ENCODE results near the gene PPP1R12C.

PPP1R12C gene

GRCh38 chr19:55114566-55115145, 2.8 kb downstream of the PPP1R12C start:
- peaks cover 19% of the 10 kb centered on the region for H3K4me1 ChIP-seq
- H3K36me3 ChIP-seq (ENCODE audit: control insufficient read depth, insufficient read depth, low read length), result no peaks in the 10 kb centered on the region
- H2AFZ ChIP-seq, result no peak overlapping the region
- H3K4me2 ChIP-seq (ENCODE audit: low read length), result no peak overlapping the region
- no peaks in the 10 kb centered on the region for H3K27me3 ChIP-seq (ENCODE audit: control insufficient read depth, insufficient read depth, low read length)
- TF ChIP-seq, protein P1, sequence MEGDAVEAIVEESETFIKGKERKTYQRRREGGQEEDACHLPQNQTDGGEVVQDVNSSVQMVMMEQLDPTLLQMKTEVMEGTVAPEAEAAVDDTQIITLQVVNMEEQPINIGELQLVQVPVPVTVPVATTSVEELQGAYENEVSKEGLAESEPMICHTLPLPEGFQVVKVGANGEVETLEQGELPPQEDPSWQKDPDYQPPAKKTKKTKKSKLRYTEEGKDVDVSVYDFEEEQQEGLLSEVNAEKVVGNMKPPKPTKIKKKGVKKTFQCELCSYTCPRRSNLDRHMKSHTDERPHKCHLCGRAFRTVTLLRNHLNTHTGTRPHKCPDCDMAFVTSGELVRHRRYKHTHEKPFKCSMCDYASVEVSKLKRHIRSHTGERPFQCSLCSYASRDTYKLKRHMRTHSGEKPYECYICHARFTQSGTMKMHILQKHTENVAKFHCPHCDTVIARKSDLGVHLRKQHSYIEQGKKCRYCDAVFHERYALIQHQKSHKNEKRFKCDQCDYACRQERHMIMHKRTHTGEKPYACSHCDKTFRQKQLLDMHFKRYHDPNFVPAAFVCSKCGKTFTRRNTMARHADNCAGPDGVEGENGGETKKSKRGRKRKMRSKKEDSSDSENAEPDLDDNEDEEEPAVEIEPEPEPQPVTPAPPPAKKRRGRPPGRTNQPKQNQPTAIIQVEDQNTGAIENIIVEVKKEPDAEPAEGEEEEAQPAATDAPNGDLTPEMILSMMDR (IDR thresholded peaks at IDR 0.05), result no peak
- H3K27ac ChIP-seq, result peak overlapping the region; percentile 41
- H3K79me2 ChIP-seq, result peaks cover 33% of the 10 kb centered on the region
- H3K4me3 ChIP-seq (ENCODE audit: low read depth, low read length), result no peak overlapping the region
- no peak overlapping the region for H3K9ac ChIP-seq
- H3K9me3 ChIP-seq (ENCODE audit: control insufficient read depth, low read length), result no peaks in the 10 kb centered on the region

DNA sequence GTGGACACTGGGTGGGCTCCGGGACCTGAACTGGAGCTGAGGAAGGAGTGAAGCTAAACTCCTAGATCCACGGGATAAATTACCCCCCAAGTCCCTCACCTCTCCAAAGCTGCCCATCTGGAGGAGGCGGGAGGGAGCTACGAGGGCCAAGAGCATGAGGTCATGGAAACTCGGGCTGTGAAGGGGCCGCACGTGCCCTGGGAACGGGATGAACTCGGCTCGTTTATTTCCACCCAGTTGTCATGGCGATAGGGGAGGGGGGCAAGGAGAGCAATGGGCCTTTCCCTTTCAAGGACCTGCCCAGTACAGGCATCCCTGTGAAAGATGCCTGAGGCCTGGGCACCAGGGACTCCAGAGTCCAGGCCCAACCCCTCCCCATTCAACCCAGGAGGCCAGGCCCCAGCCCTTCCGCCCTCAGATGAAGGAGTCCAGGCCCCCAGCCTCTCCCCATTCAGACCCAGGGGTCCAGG, 3.8 kb downstream of the PPP1R12C start:
- peaks cover 19% of the 10 kb centered on the region for H3K4me1 ChIP-seq
- no peaks in the 10 kb centered on the region for H3K36me3 ChIP-seq (ENCODE audit: control insufficient read depth, insufficient read depth, low read length)
- H2AFZ ChIP-seq, result no peak overlapping the region
- H3K27me3 ChIP-seq (ENCODE audit: control insufficient read depth, insufficient read depth, low read length), result no peaks in the 10 kb centered on the region
- H3K4me3 ChIP-seq (ENCODE audit: low read depth, low read length), result peak overlapping the region; percentile 34
- H3K9me3 ChIP-seq (ENCODE audit: control insufficient read depth, low read length), result no peaks in the 10 kb centered on the region
- H3K4me2 ChIP-seq (ENCODE audit: low read length), result peak overlapping the region; percentile 67
- H3K27ac ChIP-seq, result peak overlapping the region; percentile 81
- TF ChIP-seq, protein P1 (IDR thresholded peaks at IDR 0.05), result no peak
- no peak overlapping the region for H3K9ac ChIP-seq
- H3K79me2 ChIP-seq, result peaks cover 33% of the 10 kb centered on the region

- Histone ChIP-seq H3K27me3 (ENCODE audit: control insufficient read depth, insufficient read depth, low read length) (no peaks in the 10 kb centered on the region), H3K9me3 (ENCODE audit: control insufficient read depth, low read length) (no peaks in the 10 kb centered on the region), H2AFZ (no peak overlapping the region), H3K4me1 (peaks cover 16% of the 10 kb centered on the region), H3K4me3 (ENCODE audit: low read depth, low read length) (peak overlapping the region; percentile 34), H3K4me2 (ENCODE audit: low read length) (peak overlapping the region; percentile 67), H3K79me2 (peaks cover 33% of the 10 kb centered on the region), H3K9ac (no peak overlapping the region), H3K27ac (peak overlapping the region; percentile 81), H3K36me3 (ENCODE audit: control insufficient read depth, insufficient read depth, low read length) (no peaks in the 10 kb centered on the region)
- TF ChIP-seq, protein P1 (IDR thresholded peaks at IDR 0.05), result no peak
These were observed 4.5 kb downstream of the PPP1R12C start for GRCh38 chr19:55112777-55113569.

GRCh38 chr19:55112246-55112776, 5.1 kb downstream of the PPP1R12C start:
- H2AFZ ChIP-seq, result no peak overlapping the region
- TF ChIP-seq, protein P1 (IDR thresholded peaks at IDR 0.05), result no peak
- H3K4me3 ChIP-seq (ENCODE audit: low read depth, low read length), result no peak overlapping the region
- H3K4me2 ChIP-seq (ENCODE audit: low read length), result no peak overlapping the region
- H3K27me3 ChIP-seq (ENCODE audit: control insufficient read depth, insufficient read depth, low read length), result no peaks in the 10 kb centered on the region
- H3K27ac ChIP-seq, result peak overlapping the region; percentile 81
- peaks cover 15% of the 10 kb centered on the region for H3K4me1 ChIP-seq
- H3K9me3 ChIP-seq (ENCODE audit: control insufficient read depth, low read length), result no peaks in the 10 kb centered on the region
- H3K36me3 ChIP-seq (ENCODE audit: control insufficient read depth, insufficient read depth, low read length), result no peaks in the 10 kb centered on the region
- no peak overlapping the region for H3K9ac ChIP-seq
- peaks cover 33% of the 10 kb centered on the region for H3K79me2 ChIP-seq
